Chondrocyte (in vitro differentiated cells): ENCODE data around the gene RNASE12. TPM values are rescaled to one million over a fixed set of nuclear protein-coding genes. Genes with fewer than 3 reads are reported as not detected.
"Not testable (repeated sequence)": the region's sequence is repeated elsewhere in the genome, so short reads cannot be mapped to it uniquely, and the experiment has no call there.

Experiments used
- DNase-seq: peaks from one replicate; pipeline ENCODE4 v3.0.0; 2021; ENCODE audit warnings: mixed read lengths, low spot score
- H3K27ac Mint-ChIP-seq: one replicate; pipeline ENCODE4 v1.8.0; 2021; ENCODE audit warnings: mild to moderate bottlenecking, moderate library complexity, mixed read lengths; ENCODE audit not compliant: unreplicated experiment
- H3K27me3 Mint-ChIP-seq: 2 replicates; pipeline ENCODE4 v1.8.0; 2021; ENCODE audit warnings: low read depth, mixed read lengths
- H3K36me3 Mint-ChIP-seq: 2 replicates; pipeline ENCODE4 v1.8.0; 2021; ENCODE audit warnings: low read depth, mixed read lengths
- H3K4me1 Mint-ChIP-seq: 2 replicates; pipeline ENCODE4 v1.8.0; 2021; ENCODE audit warnings: low read depth, mild to moderate bottlenecking, mixed read lengths
- H3K4me3 Mint-ChIP-seq: one replicate; pipeline ENCODE4 v1.8.0; 2021; ENCODE audit warnings: mild to moderate bottlenecking, moderate library complexity, mixed read lengths; ENCODE audit not compliant: unreplicated experiment
- H3K9me3 Mint-ChIP-seq: 2 replicates; pipeline ENCODE4 v1.8.0; 2021; ENCODE audit warnings: low read depth, mixed read lengths
- total RNA-seq: library from RNA; stranded (reverse); gene quantifications from 3 replicates; pipeline ENCODE4 v1.2.1, GENCODE V29; 2021
- TF ChIP-seq, protein P1 (sequence below): fragments of 200-600 bp; sonication (generic); IDR thresholded peaks from 2 replicates; pipeline ENCODE4 v1.5.0; 2021; ENCODE audit warnings: antibody characterized with exemption, mild to moderate bottlenecking, moderate library complexity

Gene RNASE12
- total RNA-seq, 1 donor from 2014 or later: not detected

GRCh38 chr14:20601522-20601921 is 10.3 kb upstream of the RNASE12 start:
- TF ChIP-seq, protein P1, sequence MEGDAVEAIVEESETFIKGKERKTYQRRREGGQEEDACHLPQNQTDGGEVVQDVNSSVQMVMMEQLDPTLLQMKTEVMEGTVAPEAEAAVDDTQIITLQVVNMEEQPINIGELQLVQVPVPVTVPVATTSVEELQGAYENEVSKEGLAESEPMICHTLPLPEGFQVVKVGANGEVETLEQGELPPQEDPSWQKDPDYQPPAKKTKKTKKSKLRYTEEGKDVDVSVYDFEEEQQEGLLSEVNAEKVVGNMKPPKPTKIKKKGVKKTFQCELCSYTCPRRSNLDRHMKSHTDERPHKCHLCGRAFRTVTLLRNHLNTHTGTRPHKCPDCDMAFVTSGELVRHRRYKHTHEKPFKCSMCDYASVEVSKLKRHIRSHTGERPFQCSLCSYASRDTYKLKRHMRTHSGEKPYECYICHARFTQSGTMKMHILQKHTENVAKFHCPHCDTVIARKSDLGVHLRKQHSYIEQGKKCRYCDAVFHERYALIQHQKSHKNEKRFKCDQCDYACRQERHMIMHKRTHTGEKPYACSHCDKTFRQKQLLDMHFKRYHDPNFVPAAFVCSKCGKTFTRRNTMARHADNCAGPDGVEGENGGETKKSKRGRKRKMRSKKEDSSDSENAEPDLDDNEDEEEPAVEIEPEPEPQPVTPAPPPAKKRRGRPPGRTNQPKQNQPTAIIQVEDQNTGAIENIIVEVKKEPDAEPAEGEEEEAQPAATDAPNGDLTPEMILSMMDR: no peak
- Mint-ChIP-seq H3K27ac (no peak overlapping the region), H3K4me3 (no peak overlapping the region), H3K27me3 (peaks cover 4% of the 10 kb centered on the region), H3K9me3 (no peaks in the 10 kb centered on the region), H3K4me1 (no peaks in the 10 kb centered on the region), H3K36me3 (no peaks in the 10 kb centered on the region)
- DNase-seq: no peak

DNA sequence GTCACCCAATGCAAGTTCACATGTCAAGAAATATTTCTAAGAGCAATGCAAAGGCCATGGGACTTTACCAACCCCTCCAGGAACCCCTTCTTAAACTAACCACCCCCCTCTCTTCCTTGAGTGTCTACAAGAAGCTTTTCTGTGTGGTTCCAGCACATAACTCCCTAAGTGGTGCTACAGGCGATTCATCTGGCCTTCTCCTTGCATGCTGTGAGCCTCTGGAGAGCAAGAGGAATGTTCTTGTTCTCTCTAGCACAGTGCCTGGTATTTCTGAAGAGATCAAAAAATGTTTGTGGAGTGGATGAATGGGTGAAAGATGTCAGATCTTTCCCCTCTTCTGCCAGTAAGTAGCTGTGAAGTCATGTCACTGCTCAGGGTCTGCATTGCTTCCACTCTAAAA is 5.9 kb upstream of the RNASE12 start:
- DNase-seq: no peak
- TF ChIP-seq, protein P1: no peak
- no peak overlapping the region for H3K4me3 Mint-ChIP-seq
- no peak overlapping the region for H3K27ac Mint-ChIP-seq
- no peaks in the 10 kb centered on the region for H3K4me1 Mint-ChIP-seq
- peaks cover 6% of the 10 kb centered on the region for H3K27me3 Mint-ChIP-seq
- no peaks in the 10 kb centered on the region for H3K36me3 Mint-ChIP-seq
- no peaks in the 10 kb centered on the region for H3K9me3 Mint-ChIP-seq

DNA sequence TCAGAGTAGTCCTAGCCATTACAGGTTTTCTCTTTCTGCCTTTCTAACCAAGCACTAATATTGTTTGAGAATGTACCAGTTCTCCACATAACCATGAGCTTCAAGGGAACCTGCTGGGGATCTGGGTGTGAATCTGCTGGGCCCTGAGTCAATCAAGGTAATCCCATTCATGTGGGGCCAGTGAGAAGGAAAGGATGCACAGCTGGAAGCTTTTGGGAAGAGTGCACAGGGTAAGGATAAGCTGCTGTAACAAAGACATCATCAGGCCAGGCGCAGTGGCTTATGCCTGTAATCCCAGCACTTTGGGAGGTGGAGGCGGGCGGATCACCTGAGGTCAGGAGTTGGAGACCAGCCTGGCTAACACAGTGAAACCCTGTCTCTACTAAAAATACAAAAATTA is 4.5 kb upstream of the RNASE12 start:
- H3K27me3 Mint-ChIP-seq: peaks cover 19% of the 10 kb centered on the region
- H3K4me1 Mint-ChIP-seq, DNase-seq, H3K27ac Mint-ChIP-seq, H3K4me3 Mint-ChIP-seq, H3K36me3 Mint-ChIP-seq, H3K9me3 Mint-ChIP-seq: not testable (repeated sequence)

- TF ChIP-seq, protein P1: no peak
- Mint-ChIP-seq H3K27me3 (peaks cover 21% of the 10 kb centered on the region), H3K27ac (no peak overlapping the region), H3K9me3 (no peaks in the 10 kb centered on the region), H3K4me1 (no peaks in the 10 kb centered on the region), H3K36me3 (no peaks in the 10 kb centered on the region), H3K4me3 (no peak overlapping the region)
- no peak for DNase-seq
These were observed 1.4 kb upstream of the RNASE12 start for GRCh38 chr14:20592574-20592973.

- Mint-ChIP-seq H3K27ac (no peak within 1 kb of the TSS), H3K36me3 (no peaks in the 10 kb centered on the region), H3K4me1 (no peaks in the 10 kb centered on the region), H3K9me3 (no peaks in the 10 kb centered on the region), H3K4me3 (no peak within 1 kb of the TSS), H3K27me3 (peaks cover 49% of the 10 kb centered on the region)
- TF ChIP-seq, protein P1: no peak
- no peak for DNase-seq
These were observed 3.6 kb downstream of the RNASE12 start, which contains the start of gene RNASE11 for GRCh38 chr14:20587489-20588154. TSS of gene RNASE11 (minus strand) at chr14:20588001.

GRCh38 chr14:20583908-20584307 is 7.3 kb downstream of the RNASE12 start:
- Mint-ChIP-seq H3K36me3 (no peaks in the 10 kb centered on the region), H3K4me3 (no peak overlapping the region), H3K27ac (no peak overlapping the region), H3K4me1 (no peaks in the 10 kb centered on the region), H3K27me3 (peaks cover 35% of the 10 kb centered on the region), H3K9me3 (no peaks in the 10 kb centered on the region)
- DNase-seq: no peak
- TF ChIP-seq, protein P1: no peak
